Mesendoderm (in vitro differentiated cells): ENCODE measurements around the gene ARVCF.

Experiments
- DNase-seq: peaks from one replicate; pipeline ENCODE4 v3.0.0; 2013
- H2AK5ac ChIP-seq: 2 replicates; pipeline ENCODE4 v1.6.1; 2013; ENCODE audit warnings: low read length, inconsistent platforms
- H2BK120ac ChIP-seq: 2 replicates; pipeline ENCODE4 v1.6.1; 2013; ENCODE audit warnings: low read depth, mild to moderate bottlenecking, low read length, moderate library complexity, mixed read lengths
- H2BK15ac ChIP-seq: replicated peaks from 2 replicates; pipeline ENCODE4 v1.6.1; 2013; ENCODE audit warnings: low read depth, mild to moderate bottlenecking, moderate library complexity
- H2BK5ac ChIP-seq: 2 replicates; pipeline ENCODE4 v1.6.1; 2013; ENCODE audit warnings: low read length, inconsistent platforms
- H3K18ac ChIP-seq: 2 replicates; pipeline ENCODE4 v1.6.1; 2013; ENCODE audit warnings: mild to moderate bottlenecking, low read length, mixed read lengths
- H3K23ac ChIP-seq: one replicate; pipeline ENCODE4 v1.6.1; 2013; ENCODE audit warnings: low read length
- H3K27ac ChIP-seq: 2 replicates; pipeline ENCODE4 v1.5.1; 2013; ENCODE audit warnings: low read depth, mild to moderate bottlenecking, inconsistent platforms, low read length, moderate library complexity
- H3K27me3 ChIP-seq: 2 replicates; pipeline ENCODE4 v1.6.1; 2013; ENCODE audit warnings: low read length, control low read depth, mild to moderate bottlenecking, inconsistent platforms; ENCODE audit not compliant: insufficient read depth, poor library complexity
- H3K36me3 ChIP-seq: 2 replicates; pipeline ENCODE4 v1.6.1; 2013; ENCODE audit warnings: low read length, inconsistent platforms; ENCODE audit not compliant: control insufficient read depth, insufficient read depth
- H3K4ac ChIP-seq: one replicate; pipeline ENCODE4 v1.6.1; 2013; ENCODE audit warnings: low read depth, mild to moderate bottlenecking, low read length, moderate library complexity
- H3K4me1 ChIP-seq: 2 replicates; pipeline ENCODE4 v1.6.1; 2013; ENCODE audit warnings: low read depth, low read length, inconsistent platforms; ENCODE audit not compliant: control insufficient read depth
- H3K4me2 ChIP-seq: 2 replicates; pipeline ENCODE4 v1.6.1; 2013; ENCODE audit warnings: low read length
- H3K4me3 ChIP-seq: 2 replicates; pipeline ENCODE4 v1.5.1; 2013; ENCODE audit warnings: mild to moderate bottlenecking, low read length
- H3K56ac ChIP-seq: one replicate; pipeline ENCODE4 v1.6.1; 2013; ENCODE audit warnings: low read length
- H3K79me1 ChIP-seq: 2 replicates; pipeline ENCODE4 v1.6.1; 2013; ENCODE audit warnings: low read length, inconsistent platforms
- H3K79me2 ChIP-seq: 2 replicates; pipeline ENCODE4 v1.6.1; 2013; ENCODE audit warnings: mild to moderate bottlenecking, low read length; ENCODE audit not compliant: control insufficient read depth, insufficient read depth
- H3K9ac ChIP-seq: 2 replicates; pipeline ENCODE4 v1.6.1; 2013; ENCODE audit warnings: low read length, inconsistent platforms
- H4K5ac ChIP-seq: one replicate; pipeline ENCODE4 v1.6.1; 2013; ENCODE audit warnings: low read length
- H4K8ac ChIP-seq: one replicate; pipeline ENCODE4 v1.6.1; 2013; ENCODE audit warnings: low read depth, mild to moderate bottlenecking, control low read depth, low read length, moderate library complexity
- WGBS: extraction: QIAGEN DNeasy Blood & Tissue Kit; methylation state at CpG from one replicate; pipeline ENCODE4 v1.1.7; 2013; ENCODE audit warnings: low lambda C conversion rate, missing lambda C conversion rate; ENCODE audit not compliant: insufficient coverage; ENCODE audit errors: extremely low coverage; 5-methylcytosine and 5-hydroxymethylcytosine counted together

ARVCF gene

GRCh38 chr22:20055144-20055543 lies 38.5 kb upstream of the ARVCF start:
- Histone ChIP-seq H3K27ac (no peak overlapping the region), H3K79me2 (no peaks in the 10 kb centered on the region), H3K4me3 (no peak overlapping the region), H3K4ac (no peak overlapping the region), H2BK120ac (no peak overlapping the region), H3K56ac (no peak overlapping the region), H3K4me2 (no peak overlapping the region), H3K4me1 (no peaks in the 10 kb centered on the region), H3K36me3 (no peaks in the 10 kb centered on the region), H2BK15ac (no peak overlapping the region), H2AK5ac (no peak overlapping the region), H3K27me3 (no peaks in the 10 kb centered on the region), H4K5ac (no peak overlapping the region), H3K79me1 (no peaks in the 10 kb centered on the region), H3K9ac (no peak overlapping the region), H3K23ac (no peak overlapping the region), H4K8ac (no peak overlapping the region), H3K18ac (no peak overlapping the region), H2BK5ac (no peak overlapping the region)
- no CpG with 5 or more reads among the region's 2 CpGs for WGBS
- no peak for DNase-seq

GRCh38 chr22:20054485-20054884 lies 37.9 kb upstream of the ARVCF start:
- Histone ChIP-seq H3K27ac (no peak overlapping the region), H3K4me1 (no peaks in the 10 kb centered on the region), H3K4me2 (no peak overlapping the region), H3K9ac (no peak overlapping the region), H3K79me1 (no peaks in the 10 kb centered on the region), H3K4me3 (no peak overlapping the region), H3K23ac (no peak overlapping the region), H3K36me3 (no peaks in the 10 kb centered on the region), H3K79me2 (no peaks in the 10 kb centered on the region), H4K5ac (no peak overlapping the region), H3K27me3 (no peaks in the 10 kb centered on the region), H3K18ac (no peak overlapping the region), H2AK5ac (no peak overlapping the region), H2BK15ac (no peak overlapping the region), H2BK5ac (no peak overlapping the region), H2BK120ac (no peak overlapping the region), H3K4ac (no peak overlapping the region), H3K56ac (no peak overlapping the region), H4K8ac (no peak overlapping the region)
- WGBS = no CpG with 5 or more reads among the region's 6 CpGs
- DNase-seq = no peak

- H2BK5ac ChIP-seq = no peak overlapping the region
- no peak overlapping the region for H2BK120ac ChIP-seq
- no peak overlapping the region for H2BK15ac ChIP-seq
- no peak overlapping the region for H3K4me2 ChIP-seq
- no peak overlapping the region for H4K8ac ChIP-seq
- H3K56ac ChIP-seq = no peak overlapping the region
- no peak overlapping the region for H3K27ac ChIP-seq
- H3K4me1 ChIP-seq = no peaks in the 10 kb centered on the region
- H3K79me2 ChIP-seq = no peaks in the 10 kb centered on the region
- H3K27me3 ChIP-seq = no peaks in the 10 kb centered on the region
- H3K23ac ChIP-seq = no peak overlapping the region
- H2AK5ac ChIP-seq = no peak overlapping the region
- no CpG with 5 or more reads among the region's 12 CpGs for WGBS
- H3K9ac ChIP-seq = no peak overlapping the region
- H4K5ac ChIP-seq = no peak overlapping the region
- H3K4me3 ChIP-seq = no peak overlapping the region
- H3K36me3 ChIP-seq = no peaks in the 10 kb centered on the region
- H3K79me1 ChIP-seq = no peaks in the 10 kb centered on the region
- no peak for DNase-seq
- no peak overlapping the region for H3K18ac ChIP-seq
- no peak overlapping the region for H3K4ac ChIP-seq
Observed at GRCh38 chr22:20054034-20054427, 37.4 kb upstream of the ARVCF start.

DNA sequence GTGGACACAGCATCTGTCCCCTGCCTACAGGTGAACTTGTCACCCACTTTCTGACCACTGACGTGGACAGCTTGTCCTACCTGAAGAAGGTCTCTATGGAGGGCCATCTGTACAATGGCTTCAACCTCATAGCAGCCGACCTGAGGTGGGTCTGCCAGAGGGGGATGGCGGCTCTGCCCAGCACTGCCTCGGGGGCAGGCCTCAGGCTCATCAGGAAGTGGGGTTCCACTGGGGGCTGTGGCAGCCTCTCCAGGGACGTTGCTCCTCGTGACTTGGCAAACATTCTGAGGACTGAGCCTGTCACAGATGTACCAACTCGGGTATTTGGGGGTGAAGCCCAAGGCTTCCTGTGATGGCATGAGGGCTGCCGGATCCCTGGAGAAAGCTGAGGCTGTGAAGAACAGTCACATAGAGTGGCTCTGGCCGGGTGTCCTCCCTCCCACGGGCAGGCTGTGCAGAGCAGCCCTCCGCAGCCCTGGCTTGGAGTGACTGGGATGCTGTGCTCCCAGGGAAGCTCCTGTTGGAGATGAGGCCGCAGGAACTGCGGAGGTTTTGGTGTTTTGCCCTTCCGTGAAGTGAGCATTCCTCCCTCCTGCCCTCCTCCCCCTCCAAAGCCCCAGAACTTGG lies 36.9 kb upstream of the ARVCF start:
- H2BK120ac ChIP-seq = no peak overlapping the region
- no peaks in the 10 kb centered on the region for H3K27me3 ChIP-seq
- H3K23ac ChIP-seq = no peak overlapping the region
- no peak overlapping the region for H3K9ac ChIP-seq
- no peak overlapping the region for H2AK5ac ChIP-seq
- H4K5ac ChIP-seq = no peak overlapping the region
- no peak overlapping the region for H3K56ac ChIP-seq
- no peaks in the 10 kb centered on the region for H3K79me2 ChIP-seq
- no peaks in the 10 kb centered on the region for H3K36me3 ChIP-seq
- no peak overlapping the region for H3K18ac ChIP-seq
- no peak overlapping the region for H4K8ac ChIP-seq
- H2BK5ac ChIP-seq = no peak overlapping the region
- no peak overlapping the region for H3K4me2 ChIP-seq
- H3K4me1 ChIP-seq = no peaks in the 10 kb centered on the region
- H3K27ac ChIP-seq = no peak overlapping the region
- H3K4me3 ChIP-seq = no peak overlapping the region
- no CpG with 5 or more reads among the region's 14 CpGs for WGBS
- no peak for DNase-seq
- no peak overlapping the region for H2BK15ac ChIP-seq
- H3K4ac ChIP-seq = no peak overlapping the region
- no peaks in the 10 kb centered on the region for H3K79me1 ChIP-seq

GRCh38 chr22:20052309-20053259 lies 36.0 kb upstream of the ARVCF start:
- Histone ChIP-seq H3K27ac (no peak overlapping the region), H2BK15ac (no peak overlapping the region), H2BK5ac (no peak overlapping the region), H3K27me3 (no peaks in the 10 kb centered on the region), H3K18ac (no peak overlapping the region), H3K79me1 (no peaks in the 10 kb centered on the region), H3K9ac (no peak overlapping the region), H3K79me2 (no peaks in the 10 kb centered on the region), H2AK5ac (no peak overlapping the region), H3K4me2 (no peak overlapping the region), H3K4me3 (no peak overlapping the region), H3K4me1 (no peaks in the 10 kb centered on the region), H4K5ac (no peak overlapping the region), H3K23ac (no peak overlapping the region), H3K4ac (no peak overlapping the region), H2BK120ac (no peak overlapping the region), H3K56ac (no peak overlapping the region), H4K8ac (no peak overlapping the region), H3K36me3 (no peaks in the 10 kb centered on the region)
- DNase-seq = no peak
- no CpG with 5 or more reads among the region's 26 CpGs for WGBS
